ENCODE data around the gene WNT5A.
"Not testable (repeated sequence)": the region's sequence is repeated elsewhere in the genome, so short reads cannot be mapped to it uniquely, and the experiment has no call there.

WNT5A gene

GRCh38 chr3:55505776-55506175, 18.7 kb upstream of the WNT5A start:
- DNase-seq (ENCODE audit: low read depth, low spot score), result no peak

- not testable (repeated sequence) for DNase-seq (ENCODE audit: low read depth, low spot score)
Measured at GRCh38 chr3:55505102-55505501, 18.0 kb upstream of the WNT5A start.

GRCh38 chr3:55501905-55502304, 14.8 kb upstream of the WNT5A start:
- DNase-seq (ENCODE audit: low read depth, low spot score), result no peak

GRCh38 chr3:55500555-55501330, 13.6 kb upstream of the WNT5A start:
- DNase-seq (ENCODE audit: low read depth, low spot score), result no peak

GRCh38 chr3:55498520-55498919, 11.4 kb upstream of the WNT5A start:
- no peak for DNase-seq (ENCODE audit: low read depth, low spot score)

- no peak for DNase-seq (ENCODE audit: low read depth, low spot score)
Measured at GRCh38 chr3:55497250-55497649, 10.1 kb upstream of the WNT5A start.

- DNase-seq (ENCODE audit: low read depth, low spot score), result no peak
Measured at GRCh38 chr3:55494976-55495375, 7.9 kb upstream of the WNT5A start.

- DNase-seq (ENCODE audit: low read depth, low spot score), result no peak
Measured at GRCh38 chr3:55492976-55493375, 5.9 kb upstream of the WNT5A start.

GRCh38 chr3:55491296-55491816, 4.2 kb upstream of the WNT5A start:
- DNase-seq (ENCODE audit: low read depth, low spot score), result no peak

GRCh38 chr3:55490276-55490913, 3.3 kb upstream of the WNT5A start:
- DNase-seq (ENCODE audit: low read depth, low spot score), result no peak

GRCh38 chr3:55489798-55490132, 2.7 kb upstream of the WNT5A start:
- DNase-seq (ENCODE audit: low read depth, low spot score), result no peak

GRCh38 chr3:55488398-55489055, 1.4 kb upstream of the WNT5A start:
- no peak for DNase-seq (ENCODE audit: low read depth, low spot score)

- no peak for DNase-seq (ENCODE audit: low read depth, low spot score)
Measured at GRCh38 chr3:55487381-55488241, 505 bp upstream of the WNT5A start.

- DNase-seq (ENCODE audit: low read depth, low spot score), result no peak
Measured at GRCh38 chr3:55486101-55486856, 827 bp downstream of the WNT5A start.

GRCh38 chr3:55484801-55485791, 2.0 kb downstream of the WNT5A start:
- no peak for DNase-seq (ENCODE audit: low read depth, low spot score)

GRCh38 chr3:55484191-55484689, 2.9 kb downstream of the WNT5A start:
- DNase-seq (ENCODE audit: low read depth, low spot score), result no peak

- DNase-seq (ENCODE audit: low read depth, low spot score), result no peak
Measured at GRCh38 chr3:55483196-55484095, 3.7 kb downstream of the WNT5A start.

GRCh38 chr3:55482496-55483195, 4.5 kb downstream of the WNT5A start:
- no peak for DNase-seq (ENCODE audit: low read depth, low spot score)
